Activated effector memory CD4-positive, alpha-beta T cell treated with Interleukin-2 at 50 U/mL for 16 hours (primary cell): ENCODE data around the gene PC.
"Not testable (repeated sequence)": the region's sequence is repeated elsewhere in the genome, so short reads cannot be mapped to it uniquely, and the experiment has no call there.

ENCODE experiments used
- DNase-seq: peaks from one replicate; pipeline ENCODE4 v3.0.0-alpha.2; 2020

PC gene

GRCh38 chr11:66978229-66978628 is 20.0 kb upstream of the PC start:
- DNase-seq: no peak

GRCh38 chr11:66976925-66977324 is 18.7 kb upstream of the PC start:
- no peak for DNase-seq

GRCh38 chr11:66976028-66976467 is 17.9 kb upstream of the PC start:
- no peak for DNase-seq

DNA sequence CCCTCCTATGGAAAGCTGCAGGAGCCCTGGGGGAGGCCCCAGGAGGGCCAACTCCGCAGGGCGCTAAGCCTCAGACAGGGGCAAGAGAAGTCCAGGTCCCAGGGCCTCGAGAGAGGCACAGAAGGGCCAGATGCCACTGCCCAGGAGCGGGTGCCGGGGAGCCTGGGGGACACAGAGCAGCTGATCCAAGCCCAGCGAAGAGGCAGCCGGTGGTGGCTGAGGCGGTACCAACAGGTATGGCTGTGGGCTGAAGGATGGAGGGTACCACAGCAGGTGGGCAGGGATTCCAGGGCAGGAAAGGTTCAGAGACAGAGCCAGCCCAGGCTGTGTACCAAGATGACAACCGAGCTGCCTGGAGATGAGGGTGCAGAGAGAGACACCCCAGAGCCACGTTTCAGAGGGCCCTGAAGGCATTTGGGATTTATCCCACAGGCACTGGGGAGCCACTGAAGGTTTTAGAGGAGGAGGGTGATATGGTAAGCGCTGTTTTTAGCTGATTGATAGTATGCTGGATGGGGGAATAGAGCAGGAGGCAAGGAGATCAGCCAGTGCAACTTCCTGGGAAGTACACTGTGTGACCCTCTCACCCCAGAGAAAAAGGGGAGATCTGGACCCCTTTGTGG is 17.3 kb upstream of the PC start:
- no peak for DNase-seq

GRCh38 chr11:66974724-66975404 is 16.7 kb upstream of the PC start, which contains the start of gene C11orf86:
C11orf86 (plus strand) TSS chr11:66975304; CDS start chr11:66975363, 59 bp downstream.
- DNase-seq: no peak

DNA sequence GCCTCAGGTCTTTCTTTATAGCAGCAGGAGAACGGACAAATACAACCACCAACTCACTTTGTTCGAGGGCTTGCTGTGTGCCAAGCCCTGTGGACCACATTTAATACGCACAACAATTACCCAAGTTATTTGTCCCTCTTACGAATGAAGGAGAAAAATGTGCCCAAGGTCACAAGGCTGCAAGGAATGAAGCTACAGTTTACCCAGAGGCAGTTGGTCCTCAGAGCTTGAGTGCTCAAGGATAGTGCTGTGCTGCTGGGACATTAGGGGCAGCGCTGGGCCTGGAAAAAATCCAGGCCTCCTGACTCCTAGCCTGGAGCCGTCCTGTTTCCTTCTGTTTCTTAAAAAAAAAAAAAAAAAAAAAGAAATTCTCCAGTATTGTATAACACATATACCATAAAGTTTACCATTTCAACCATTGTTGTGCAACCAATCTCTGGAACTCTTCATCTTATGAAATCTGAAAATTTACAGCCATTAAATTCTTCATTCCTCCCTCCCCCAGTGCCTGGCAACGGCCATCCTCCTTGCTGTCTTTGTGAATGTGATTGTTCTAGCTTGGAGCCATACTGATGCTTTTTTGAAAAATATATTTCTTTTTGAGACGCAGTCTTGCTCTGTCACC is 15.9 kb upstream of the PC start:
- no peak for DNase-seq

DNA sequence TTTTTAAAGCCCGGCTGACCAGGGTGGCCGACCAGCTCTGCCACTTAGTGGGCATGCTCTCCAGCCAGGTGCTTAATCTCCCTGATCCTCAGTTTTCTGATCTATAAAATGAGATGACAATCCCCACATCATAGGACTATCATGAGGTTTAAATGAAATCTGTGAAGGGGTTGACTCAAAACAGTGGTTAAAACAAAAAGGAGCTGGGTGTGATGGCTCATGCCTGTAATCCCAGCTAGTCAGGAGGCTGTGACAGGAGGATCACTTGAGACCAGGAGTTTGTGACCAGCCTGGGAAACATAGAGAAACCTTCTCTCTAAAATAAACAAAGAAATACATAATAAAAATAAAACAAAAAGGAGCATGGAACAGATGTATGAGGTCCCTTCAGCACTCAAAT is 13.3 kb upstream of the PC start:
- DNase-seq: no peak

- no peak for DNase-seq
Measured at GRCh38 chr11:66970807-66971442, 12.7 kb upstream of the PC start.

GRCh38 chr11:66970371-66970806 is 12.2 kb upstream of the PC start:
- DNase-seq: no peak

DNA sequence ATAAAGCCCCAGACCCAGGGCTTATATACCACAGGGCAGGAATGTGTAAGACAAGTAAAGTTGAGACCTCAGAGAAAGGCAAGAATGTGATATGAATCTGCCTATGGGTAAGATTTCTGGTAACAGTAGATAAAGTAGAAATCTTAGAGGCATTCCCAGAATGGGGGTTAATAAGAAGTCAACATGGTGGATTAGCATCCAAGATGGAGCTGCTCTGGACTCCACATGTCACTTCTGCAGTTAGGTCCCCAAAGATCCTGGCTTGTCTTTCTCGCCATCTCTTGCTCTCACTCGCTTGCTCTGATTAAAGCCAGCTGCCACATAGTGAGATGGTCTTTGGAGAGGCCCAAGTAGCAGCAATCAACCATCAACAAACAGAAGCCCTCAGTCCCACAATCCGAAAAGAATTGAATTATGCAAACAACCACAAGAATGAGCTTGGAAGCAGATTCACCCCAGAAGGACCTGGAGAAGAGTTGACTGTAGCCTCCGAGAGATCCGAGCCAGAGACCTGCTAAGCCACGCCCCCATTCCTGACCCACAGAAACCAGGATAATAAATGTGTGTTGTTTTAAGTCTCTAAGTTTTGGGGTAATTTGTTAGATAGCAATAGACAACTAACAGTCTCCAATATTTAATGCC is 11.5 kb upstream of the PC start:
- DNase-seq: no peak

- no peak for DNase-seq
Measured at GRCh38 chr11:66967670-66968425, 9.7 kb upstream of the PC start.

- no peak for DNase-seq
Measured at GRCh38 chr11:66966351-66966750, 8.2 kb upstream of the PC start.

- DNase-seq: no peak
Measured at GRCh38 chr11:66964495-66964894, 6.3 kb upstream of the PC start.

DNA sequence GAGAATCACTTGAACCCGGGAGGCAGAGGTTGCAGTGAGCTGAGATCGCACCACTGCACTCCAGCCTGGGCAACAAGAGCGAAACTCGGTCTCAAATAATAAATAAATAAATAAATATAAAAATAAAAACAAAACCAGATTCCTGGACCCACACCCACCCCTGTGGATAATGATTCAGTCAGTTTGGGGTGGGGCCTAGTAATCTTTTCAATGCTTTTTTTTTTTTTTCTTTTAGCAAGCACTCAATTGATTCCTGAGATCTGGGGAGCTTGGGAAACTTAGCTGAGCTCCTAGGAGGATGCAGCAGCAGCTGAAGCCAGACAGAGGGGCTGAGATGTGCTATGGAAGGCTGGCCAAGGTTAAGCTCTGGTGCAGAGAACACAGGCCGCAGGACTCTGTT is 4.6 kb upstream of the PC start:
- no peak for DNase-seq

DNA sequence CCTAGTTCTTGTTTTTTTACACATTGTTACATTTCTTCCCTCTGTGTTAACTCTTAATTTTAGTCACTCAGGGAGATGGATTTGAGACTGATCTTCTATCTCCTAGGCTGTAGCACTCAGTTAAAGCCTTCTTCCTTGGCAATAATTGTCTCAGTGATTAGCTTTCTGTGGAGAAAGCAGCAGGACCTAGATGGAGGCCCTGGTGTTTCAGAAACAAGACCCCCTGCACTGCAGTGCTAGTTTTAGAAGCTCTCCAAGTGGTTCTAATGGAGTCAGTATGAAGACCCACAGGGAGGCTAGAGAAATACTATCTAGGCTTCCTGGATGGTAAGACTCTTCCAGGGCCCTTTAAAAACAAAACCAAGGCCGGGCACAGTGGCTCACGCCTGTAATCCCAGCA is 4.1 kb upstream of the PC start:
- DNase-seq: no peak

GRCh38 chr11:66961691-66962213 is 3.6 kb upstream of the PC start:
- not testable (repeated sequence) for DNase-seq

DNA sequence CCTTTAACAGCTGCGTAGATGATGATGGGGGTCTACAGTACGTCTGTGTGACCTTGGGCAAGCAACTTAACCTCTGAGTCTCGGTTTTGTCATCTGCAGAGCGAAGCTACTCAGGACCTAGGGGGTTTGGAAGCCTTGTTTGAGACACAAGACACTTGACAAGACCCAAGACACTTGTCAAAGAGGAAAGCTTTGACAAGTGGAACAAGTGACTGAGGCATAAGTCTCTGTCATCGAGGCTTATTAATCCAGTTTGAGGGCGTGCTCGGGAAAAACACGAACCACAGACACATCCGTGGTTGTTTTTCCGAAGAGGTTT is 732 bp upstream of the PC start:
- DNase-seq: no peak

GRCh38 chr11:66957971-66958231 is 282 bp downstream of the PC start:
- no peak for DNase-seq

- no peak for DNase-seq
Measured at GRCh38 chr11:66956689-66957290, 1.4 kb downstream of the PC start.

- DNase-seq: no peak
Measured at GRCh38 chr11:66953081-66953833, 4.9 kb downstream of the PC start.

GRCh38 chr11:66951927-66952337 is 6.3 kb downstream of the PC start:
- DNase-seq: no peak
